ENCODE data around the gene ROR1. TPM values are rescaled to one million over a fixed set of nuclear protein-coding genes. Genes with fewer than 3 reads are reported as not detected.
A peak's percentile ranks its signal among the peaks of the same experiment; 100 is the strongest.

The ROR1 gene
- total RNA-seq, 4 donors from 2014 or later = 0.73 to 2.6 (median 1.4) TPM

GRCh38 chr1:63875636-63876035 lies 101.8 kb downstream of the ROR1 start:
- intact Hi-C loops (cut with DNase I) = no loop called here
- Histone ChIP-seq H3K4me1 (peaks cover 0 to 4% of the 10 kb centered on the region in 2 donors), H3K4me3 (replicated peaks in 1 of 3) (no peak overlapping the region), H3K27me3 (no peaks in the 10 kb centered on the region), H3K36me3 (no peaks in the 10 kb centered on the region), H3K9me3 (no peaks in the 10 kb centered on the region), H3K27ac (no peak overlapping the region)
- DNase-seq = no peak
- TF ChIP-seq CTCF (IDR thresholded peaks at IDR 0.05) = no peak
- TF ChIP-seq POLR2A (IDR thresholded peaks at IDR 0.05) = no peak

GRCh38 chr1:63877021-63877767 lies 103.4 kb downstream of the ROR1 start:
- H3K27ac ChIP-seq = no peak overlapping the region
- peaks cover 0 to 4% of the 10 kb centered on the region in 2 donors for H3K4me1 ChIP-seq
- TF ChIP-seq POLR2A (IDR thresholded peaks at IDR 0.05) (no peak), CTCF (IDR thresholded peaks at IDR 0.05) (no peak)
- H3K27me3 ChIP-seq = no peaks in the 10 kb centered on the region
- DNase-seq = no peak
- H3K4me3 ChIP-seq (replicated peaks in 1 of 3) = no peak overlapping the region
- WGBS, 2 donors = 88 to 94% methylated on average over 8 of the region's 8 CpGs
- H3K9me3 ChIP-seq = no peaks in the 10 kb centered on the region
- H3K36me3 ChIP-seq = no peaks in the 10 kb centered on the region
- intact Hi-C loops (cut with DNase I) = no loop called here

- H3K36me3 ChIP-seq = no peaks in the 10 kb centered on the region
- H3K4me3 ChIP-seq (replicated peaks in 1 of 3) = no peak overlapping the region
- no peak overlapping the region for H3K27ac ChIP-seq
- intact Hi-C loops (cut with DNase I) = no loop called here
- peak; percentile 12 to 37 for DNase-seq
- no peaks in the 10 kb centered on the region for H3K27me3 ChIP-seq
- H3K9me3 ChIP-seq = no peaks in the 10 kb centered on the region
- TF ChIP-seq POLR2A (IDR thresholded peaks at IDR 0.05) (no peak), CTCF (IDR thresholded peaks at IDR 0.05) (no peak)
- peaks cover 0 to 4% of the 10 kb centered on the region in 2 donors for H3K4me1 ChIP-seq
- WGBS, 2 donors = 36 to 57% methylated on average over 3 of the region's 3 CpGs
Observed at GRCh38 chr1:63877816-63878215, 104.0 kb downstream of the ROR1 start.

- TF ChIP-seq CTCF (IDR thresholded peaks at IDR 0.05) (no peak), POLR2A (IDR thresholded peaks at IDR 0.05) (no peak)
- no peaks in the 10 kb centered on the region for H3K27me3 ChIP-seq
- WGBS, 2 donors = 2 to 3% methylated on average over 1 of the region's 1 CpG
- no peak overlapping the region for H3K4me3 ChIP-seq (replicated peaks in 1 of 3)
- no peak overlapping the region for H3K27ac ChIP-seq
- no peak for DNase-seq
- peaks cover 0 to 3% of the 10 kb centered on the region in 2 donors for H3K4me1 ChIP-seq
- H3K9me3 ChIP-seq = no peaks in the 10 kb centered on the region
- no peaks in the 10 kb centered on the region for H3K36me3 ChIP-seq
- intact Hi-C loops (cut with DNase I) = no loop called here
Observed at GRCh38 chr1:63878932-63879331, 105.1 kb downstream of the ROR1 start.

GRCh38 chr1:63880958-63881576 lies 107.2 kb downstream of the ROR1 start:
- no peaks in the 10 kb centered on the region for H3K9me3 ChIP-seq
- H3K4me3 ChIP-seq (replicated peaks in 1 of 3) = no peak overlapping the region
- 87 to 93% methylated on average over 1 of the region's 1 CpG for WGBS, 2 donors
- DNase-seq = no peak
- intact Hi-C loops (cut with DNase I) = no loop called here
- peaks cover 0 to 5% of the 10 kb centered on the region in 2 donors for H3K4me1 ChIP-seq
- H3K36me3 ChIP-seq = no peaks in the 10 kb centered on the region
- H3K27me3 ChIP-seq = no peaks in the 10 kb centered on the region
- H3K27ac ChIP-seq = no peak overlapping the region
- TF ChIP-seq CTCF (IDR thresholded peaks at IDR 0.05) (no peak), POLR2A (IDR thresholded peaks at IDR 0.05) (no peak)

Measured in thyroid gland (tissue), 4 donors.